Upper lobe of right lung (tissue), 1 donor: Measurements from ENCODE around the gene GALR2. TPM values are rescaled to one million over a fixed set of nuclear protein-coding genes. Genes with fewer than 3 reads are reported as not detected.

Experiments
- ATAC-seq: fragments of 200-7000 bp; cut with Tn5 transposase; one replicate; pipeline ENCODE4 v1.9.1; 2020; ENCODE audit warnings: mild to moderate bottlenecking, moderate library complexity
- DNase-seq: peaks from one replicate; pipeline ENCODE4 v3.0.0-alpha.2; 2020
- H3K27ac ChIP-seq: fragments of 200-600 bp; one replicate; pipeline ENCODE4 v1.8.0; 2022
- H3K27me3 ChIP-seq: fragments of 200-600 bp; one replicate; pipeline ENCODE4 v1.8.0; 2022; ENCODE audit warnings: mild to moderate bottlenecking
- H3K36me3 ChIP-seq: fragments of 200-600 bp; one replicate; pipeline ENCODE4 v1.8.0; 2022
- H3K4me1 ChIP-seq: fragments of 200-600 bp; one replicate; pipeline ENCODE4 v1.8.0; 2022
- H3K4me3 ChIP-seq: fragments of 200-600 bp; one replicate; pipeline ENCODE4 v1.8.0; 2022; ENCODE audit warnings: mild to moderate bottlenecking
- H3K9me3 ChIP-seq: fragments of 200-600 bp; one replicate; pipeline ENCODE4 v1.8.0; 2022
- CTCF ChIP-seq: fragments of 200-600 bp; IDR thresholded peaks from one replicate; pipeline ENCODE4 v1.8.0; 2022; ENCODE audit warnings: antibody characterized with exemption
- intact Hi-C: fragments of 100-400 bp; cut with DNase I; formaldehyde crosslinking; loops from one replicate; pipeline ENCODE4 v1.11.0; 2022
- total RNA-seq: library from RNA; stranded (reverse); fragmentation: NEBNext Ultra II Directional; extraction: Animal tissue kit (Norgen Biotek cat#: 25700); gene quantifications from one replicate; pipeline ENCODE4 v1.2.1, GENCODE V29; 2021
- donor health status: DM: no; HTN: yes; CAD: no; lungs with severe emphysema.

The GALR2 gene
- total RNA-seq, 1 donor from 2014 or later = not detected

GRCh38 chr17:76071531-76072147 is 2.9 kb upstream of the GALR2 start:
- ATAC-seq = no peak
- intact Hi-C loops = no loop called here
- Histone ChIP-seq H3K27me3 (peaks cover 33% of the 10 kb centered on the region), H3K9me3 (no peaks in the 10 kb centered on the region), H3K36me3 (peaks cover 39% of the 10 kb centered on the region), H3K4me1 (peaks cover 42% of the 10 kb centered on the region), H3K27ac (peak overlapping the region; percentile 75), H3K4me3 (peak overlapping the region; percentile 76)
- no peak for TF ChIP-seq CTCF
- DNase-seq = peak; percentile 65

- intact Hi-C loops = no loop called here
- TF ChIP-seq CTCF = no peak
- peaks cover 40% of the 10 kb centered on the region for H3K27me3 ChIP-seq
- H3K4me1 ChIP-seq = peaks cover 47% of the 10 kb centered on the region
- DNase-seq = peak; percentile 96
- no peaks in the 10 kb centered on the region for H3K9me3 ChIP-seq
- H3K36me3 ChIP-seq = peaks cover 32% of the 10 kb centered on the region
- peak within 1 kb of the TSS; percentile 76 for H3K4me3 ChIP-seq
- ATAC-seq = peak; percentile 99
- peak within 1 kb of the TSS; percentile 75 for H3K27ac ChIP-seq
Observed at GRCh38 chr17:76072148-76072858, 2.3 kb upstream of the GALR2 start, which contains the start of gene SRP68. SRP68 (minus strand) TSS chr17:76072517; CDS start chr17:76072491, 26 bp downstream.

- H3K4me3 ChIP-seq = no peak overlapping the region
- intact Hi-C loops = no loop called here
- no peak for ATAC-seq
- TF ChIP-seq CTCF = no peak
- no peaks in the 10 kb centered on the region for H3K36me3 ChIP-seq
- H3K4me1 ChIP-seq = peaks cover 42% of the 10 kb centered on the region
- peaks cover 58% of the 10 kb centered on the region for H3K27me3 ChIP-seq
- no peaks in the 10 kb centered on the region for H3K9me3 ChIP-seq
- no peak overlapping the region for H3K27ac ChIP-seq
- peak; percentile 61 for DNase-seq
Observed at GRCh38 chr17:76075364-76076145, 974 bp downstream of the GALR2 start.

GRCh38 chr17:76076146-76076764 is 1.7 kb downstream of the GALR2 start:
- intact Hi-C loops = no loop called here
- DNase-seq (peak; percentile 60), ATAC-seq (no peak)
- H3K4me3 ChIP-seq = no peak overlapping the region
- no peak overlapping the region for H3K27ac ChIP-seq
- peaks cover 35% of the 10 kb centered on the region for H3K4me1 ChIP-seq
- no peaks in the 10 kb centered on the region for H3K36me3 ChIP-seq
- H3K9me3 ChIP-seq = no peaks in the 10 kb centered on the region
- no peak for TF ChIP-seq CTCF
- H3K27me3 ChIP-seq = peaks cover 58% of the 10 kb centered on the region

- no peaks in the 10 kb centered on the region for H3K9me3 ChIP-seq
- ATAC-seq (no peak), DNase-seq (peak; percentile 69)
- peaks cover 31% of the 10 kb centered on the region for H3K4me1 ChIP-seq
- no peak for TF ChIP-seq CTCF
- H3K27me3 ChIP-seq = peaks cover 58% of the 10 kb centered on the region
- no peaks in the 10 kb centered on the region for H3K36me3 ChIP-seq
- H3K4me3 ChIP-seq = no peak overlapping the region
- intact Hi-C loops = no loop called here
- H3K27ac ChIP-seq = no peak overlapping the region
Observed at GRCh38 chr17:76076765-76077583, 2.4 kb downstream of the GALR2 start.
